ENCODE data around the gene GAS2L1. TPM values are rescaled to one million over a fixed set of nuclear protein-coding genes. Genes with fewer than 3 reads are reported as not detected.

The GAS2L1 gene
- total RNA-seq, 2 donors from 2014 or later, result 32.5 to 52.9 TPM

DNA sequence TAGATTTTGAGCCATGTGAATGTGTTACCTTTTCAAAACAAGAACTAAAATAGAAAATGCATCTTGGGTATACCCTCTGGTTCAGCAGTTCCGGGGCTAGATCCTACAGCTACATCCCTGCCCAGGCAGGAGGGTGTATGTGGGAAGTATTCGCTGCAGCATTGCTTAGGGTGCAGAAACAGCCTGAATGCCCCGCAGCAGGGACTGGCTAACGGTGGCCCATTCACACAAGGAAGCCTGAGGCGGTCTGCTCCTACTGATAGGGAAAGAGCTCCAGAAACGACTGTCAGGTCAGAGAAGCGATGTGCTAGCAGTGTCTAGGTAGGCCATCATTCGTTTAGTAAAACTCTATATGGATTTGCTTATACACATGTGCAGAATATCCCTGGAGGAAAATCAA lies 18.9 kb downstream of the GAS2L1 start:
- H3K36me3 ChIP-seq, result peaks cover 23% of the 10 kb centered on the region
- TF ChIP-seq, protein P1, sequence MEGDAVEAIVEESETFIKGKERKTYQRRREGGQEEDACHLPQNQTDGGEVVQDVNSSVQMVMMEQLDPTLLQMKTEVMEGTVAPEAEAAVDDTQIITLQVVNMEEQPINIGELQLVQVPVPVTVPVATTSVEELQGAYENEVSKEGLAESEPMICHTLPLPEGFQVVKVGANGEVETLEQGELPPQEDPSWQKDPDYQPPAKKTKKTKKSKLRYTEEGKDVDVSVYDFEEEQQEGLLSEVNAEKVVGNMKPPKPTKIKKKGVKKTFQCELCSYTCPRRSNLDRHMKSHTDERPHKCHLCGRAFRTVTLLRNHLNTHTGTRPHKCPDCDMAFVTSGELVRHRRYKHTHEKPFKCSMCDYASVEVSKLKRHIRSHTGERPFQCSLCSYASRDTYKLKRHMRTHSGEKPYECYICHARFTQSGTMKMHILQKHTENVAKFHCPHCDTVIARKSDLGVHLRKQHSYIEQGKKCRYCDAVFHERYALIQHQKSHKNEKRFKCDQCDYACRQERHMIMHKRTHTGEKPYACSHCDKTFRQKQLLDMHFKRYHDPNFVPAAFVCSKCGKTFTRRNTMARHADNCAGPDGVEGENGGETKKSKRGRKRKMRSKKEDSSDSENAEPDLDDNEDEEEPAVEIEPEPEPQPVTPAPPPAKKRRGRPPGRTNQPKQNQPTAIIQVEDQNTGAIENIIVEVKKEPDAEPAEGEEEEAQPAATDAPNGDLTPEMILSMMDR (IDR thresholded peaks at IDR 0.05), result no peak
- no peak overlapping the region for H3K27ac ChIP-seq
- H3K4me1 ChIP-seq (ENCODE audit: control insufficient read depth in 1 of 2, low read depth in 2 of 2), result peaks cover 0 to 5% of the 10 kb centered on the region in 2 donors
- DNase-seq (ENCODE audit: low spot score), result no peak
- H3K4me3 ChIP-seq, result no peak overlapping the region
- no peak for ATAC-seq (ENCODE audit: insufficient number of reproducible peaks, low FRiP score, low read depth)
- H3K27me3 ChIP-seq (replicated peaks; ENCODE audit: insufficient read depth), result no peaks in the 10 kb centered on the region
- no peaks in the 10 kb centered on the region for H3K9me3 ChIP-seq

DNA sequence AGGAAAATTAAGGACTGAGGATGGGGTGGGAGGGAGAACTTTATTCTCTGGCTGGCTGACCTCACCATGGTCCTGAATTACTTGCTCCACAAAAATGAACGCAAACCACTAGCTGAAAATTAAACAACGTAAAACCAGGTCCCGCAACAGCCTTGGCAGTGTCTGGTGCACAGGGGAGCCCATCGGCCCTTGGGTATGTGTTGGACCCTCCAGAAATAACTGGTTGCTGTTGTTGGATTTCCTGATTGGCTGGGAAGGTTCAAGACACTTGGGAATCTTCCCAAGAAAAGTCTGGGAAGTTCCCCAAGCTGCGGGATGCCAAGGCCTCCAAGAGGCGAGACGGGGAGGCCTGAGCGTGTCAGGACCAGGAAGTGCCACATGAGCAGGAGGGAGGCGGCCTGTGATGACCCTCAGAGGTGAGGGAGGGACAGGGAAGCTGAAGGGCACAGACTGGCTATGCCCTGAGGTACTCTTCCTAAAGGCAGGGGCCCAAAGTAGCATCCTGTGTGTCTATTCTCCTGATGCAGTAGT lies 19.4 kb downstream of the GAS2L1 start:
- no peak overlapping the region for H3K4me3 ChIP-seq
- H3K27me3 ChIP-seq (replicated peaks; ENCODE audit: insufficient read depth), result no peaks in the 10 kb centered on the region
- peaks cover 0 to 5% of the 10 kb centered on the region in 2 donors for H3K4me1 ChIP-seq (ENCODE audit: control insufficient read depth in 1 of 2, low read depth in 2 of 2)
- DNase-seq (ENCODE audit: low spot score) (no peak), ATAC-seq (ENCODE audit: insufficient number of reproducible peaks, low FRiP score, low read depth) (no peak)
- TF ChIP-seq, protein P1 (IDR thresholded peaks at IDR 0.05), result no peak
- H3K36me3 ChIP-seq, result peaks cover 23% of the 10 kb centered on the region
- H3K27ac ChIP-seq, result no peak overlapping the region
- H3K9me3 ChIP-seq, result no peaks in the 10 kb centered on the region

DNA sequence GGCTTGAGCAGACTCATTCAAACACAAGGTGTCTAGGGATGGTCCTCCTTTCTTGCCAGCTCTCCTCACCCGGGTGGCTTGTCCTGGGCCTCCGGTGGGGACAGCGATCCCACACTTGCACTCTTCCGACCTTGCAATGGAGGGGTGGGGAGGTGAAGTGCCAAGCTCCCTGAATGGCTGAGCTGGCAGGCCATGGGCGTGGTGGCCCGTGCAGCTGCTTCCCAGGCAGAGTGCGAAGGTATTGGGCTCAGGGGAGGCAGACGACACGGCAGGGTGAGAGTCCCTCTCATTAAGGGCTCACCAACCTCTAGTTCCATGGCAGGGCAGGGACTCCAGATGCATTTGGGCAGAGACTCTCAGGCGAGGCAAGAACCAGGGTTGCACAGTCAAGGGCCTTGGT lies 20.0 kb downstream of the GAS2L1 start:
- TF ChIP-seq, protein P1 (IDR thresholded peaks at IDR 0.05), result no peak
- Histone ChIP-seq H3K27ac (no peak overlapping the region), H3K9me3 (no peaks in the 10 kb centered on the region), H3K4me3 (no peak overlapping the region), H3K27me3 (replicated peaks; ENCODE audit: insufficient read depth) (no peaks in the 10 kb centered on the region), H3K36me3 (peaks cover 23% of the 10 kb centered on the region), H3K4me1 (ENCODE audit: control insufficient read depth in 1 of 2, low read depth in 2 of 2) (peaks cover 0 to 5% of the 10 kb centered on the region in 2 donors)
- ATAC-seq (ENCODE audit: insufficient number of reproducible peaks, low FRiP score, low read depth) (no peak), DNase-seq (ENCODE audit: low spot score) (no peak)

DNA sequence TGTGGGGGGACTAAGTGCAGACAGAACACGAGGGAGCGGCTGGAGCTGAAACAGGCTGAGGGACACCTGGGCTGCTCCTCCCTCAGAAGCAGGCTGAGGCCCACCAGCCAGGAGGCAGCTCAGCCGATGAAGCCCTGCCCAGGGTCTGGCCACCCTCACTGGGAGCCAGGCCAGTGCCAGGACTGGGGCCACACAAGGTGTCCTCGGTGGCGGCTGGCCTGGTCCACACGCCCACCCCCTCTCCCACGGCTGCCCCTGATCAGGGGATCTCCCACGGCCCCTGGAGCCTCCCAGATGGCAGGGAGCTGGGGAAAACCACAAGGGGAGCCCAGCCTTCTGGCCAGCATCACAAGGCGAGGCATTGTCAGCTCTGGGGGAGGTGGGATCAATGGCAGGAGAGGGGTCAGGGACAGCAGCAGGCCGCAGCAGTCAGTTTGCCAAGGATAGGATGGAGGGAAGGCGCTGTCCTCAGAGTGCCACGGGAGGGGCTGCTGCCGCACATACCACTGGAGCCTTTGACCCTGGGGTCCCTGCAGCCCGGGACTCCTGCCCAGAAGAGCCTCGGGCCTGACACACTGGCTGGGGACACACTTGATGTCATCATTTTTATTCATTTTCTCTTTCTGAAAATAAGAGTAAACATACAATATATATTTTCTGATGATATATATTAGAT lies 20.8 kb downstream of the GAS2L1 start:
- TF ChIP-seq, protein P1 (IDR thresholded peaks at IDR 0.05), result no peak
- Histone ChIP-seq H3K27ac (no peak overlapping the region), H3K9me3 (no peaks in the 10 kb centered on the region), H3K27me3 (replicated peaks; ENCODE audit: insufficient read depth) (no peaks in the 10 kb centered on the region), H3K4me1 (ENCODE audit: control insufficient read depth in 1 of 2, low read depth in 2 of 2) (peaks cover 0 to 5% of the 10 kb centered on the region in 2 donors), H3K36me3 (peaks cover 23% of the 10 kb centered on the region), H3K4me3 (no peak overlapping the region)
- DNase-seq (ENCODE audit: low spot score) (no peak), ATAC-seq (ENCODE audit: insufficient number of reproducible peaks, low FRiP score, low read depth) (no peak)

DNA sequence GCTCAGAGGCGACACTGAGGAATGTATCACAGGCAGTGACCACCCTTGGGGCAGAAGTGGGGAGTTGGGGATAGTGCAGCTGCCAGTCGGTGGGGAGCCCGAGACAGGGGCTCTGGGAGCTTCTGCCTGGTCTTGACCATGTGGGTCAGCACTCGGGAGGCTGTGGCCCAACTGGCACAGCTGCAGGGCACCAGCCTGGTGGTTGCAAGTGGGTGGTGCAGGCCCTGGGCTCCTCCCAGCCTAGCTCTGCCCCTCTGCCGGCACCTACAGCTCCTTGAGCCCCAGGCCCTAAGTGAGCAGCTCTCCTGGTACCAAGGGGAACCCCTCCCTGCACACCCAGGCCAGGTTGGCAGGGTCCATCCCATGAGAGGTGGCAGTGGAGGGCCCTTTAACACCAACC lies 21.6 kb downstream of the GAS2L1 start:
- Histone ChIP-seq H3K4me3 (no peak overlapping the region), H3K27me3 (replicated peaks; ENCODE audit: insufficient read depth) (no peaks in the 10 kb centered on the region), H3K36me3 (peaks cover 23% of the 10 kb centered on the region), H3K4me1 (ENCODE audit: control insufficient read depth in 1 of 2, low read depth in 2 of 2) (peaks cover 0 to 5% of the 10 kb centered on the region in 2 donors), H3K27ac (no peak overlapping the region), H3K9me3 (no peaks in the 10 kb centered on the region)
- DNase-seq (ENCODE audit: low spot score) (no peak), ATAC-seq (ENCODE audit: insufficient number of reproducible peaks, low FRiP score, low read depth) (no peak)
- TF ChIP-seq, protein P1 (IDR thresholded peaks at IDR 0.05), result no peak

Data from thoracic aorta (tissue), 2 donors.